ENCODE measurements around the gene GRIK1. TPM values are rescaled to one million over a fixed set of nuclear protein-coding genes. Genes with fewer than 3 reads are reported as not detected.

The GRIK1 gene
- total RNA-seq, 2 donors from 2014 or later, result 0.21 TPM; not detected in 1

GRCh38 chr21:29940991-29941390 is 1.2 kb upstream of the GRIK1 start:
- ATAC-seq (ENCODE audit: insufficient number of reproducible peaks, low FRiP score, low read depth) (no peak), DNase-seq (ENCODE audit: low spot score) (no peak)
- Histone ChIP-seq H3K4me3 (no peak overlapping the region), H3K27me3 (replicated peaks; ENCODE audit: insufficient read depth) (no peaks in the 10 kb centered on the region), H3K27ac (no peak overlapping the region), H3K4me1 (ENCODE audit: control insufficient read depth in 1 of 2, low read depth in 2 of 2) (peaks cover 0 to 9% of the 10 kb centered on the region in 2 donors), H3K9me3 (no peaks in the 10 kb centered on the region), H3K36me3 (no peaks in the 10 kb centered on the region)
- TF ChIP-seq CTCF (IDR thresholded peaks at IDR 0.05), result no peak

GRCh38 chr21:29940361-29940760 is 565 bp upstream of the GRIK1 start:
- peaks cover 0 to 9% of the 10 kb centered on the region in 2 donors for H3K4me1 ChIP-seq (ENCODE audit: control insufficient read depth in 1 of 2, low read depth in 2 of 2)
- H3K27me3 ChIP-seq (replicated peaks; ENCODE audit: insufficient read depth), result no peaks in the 10 kb centered on the region
- H3K9me3 ChIP-seq, result no peaks in the 10 kb centered on the region
- no peak for DNase-seq (ENCODE audit: low spot score)
- no peak overlapping the region for H3K4me3 ChIP-seq
- no peak for TF ChIP-seq CTCF (IDR thresholded peaks at IDR 0.05)
- ATAC-seq (ENCODE audit: insufficient number of reproducible peaks, low FRiP score, low read depth), result no peak
- no peak overlapping the region for H3K27ac ChIP-seq
- H3K36me3 ChIP-seq, result no peaks in the 10 kb centered on the region

GRCh38 chr21:29939104-29939923 is 482 bp downstream of the GRIK1 start:
- Histone ChIP-seq H3K4me1 (ENCODE audit: control insufficient read depth in 1 of 2, low read depth in 2 of 2) (peaks cover 0 to 9% of the 10 kb centered on the region in 2 donors), H3K9me3 (no peaks in the 10 kb centered on the region), H3K27ac (no peak overlapping the region), H3K27me3 (replicated peaks; ENCODE audit: insufficient read depth) (no peaks in the 10 kb centered on the region), H3K4me3 (peak overlapping the region; percentile 60), H3K36me3 (no peaks in the 10 kb centered on the region)
- DNase-seq (ENCODE audit: low spot score), result no peak
- no peak for ATAC-seq (ENCODE audit: insufficient number of reproducible peaks, low FRiP score, low read depth)
- TF ChIP-seq CTCF (IDR thresholded peaks at IDR 0.05), result no peak

- Histone ChIP-seq H3K9me3 (no peaks in the 10 kb centered on the region), H3K4me3 (peak overlapping the region; percentile 60), H3K27ac (no peak overlapping the region), H3K27me3 (replicated peaks; ENCODE audit: insufficient read depth) (no peaks in the 10 kb centered on the region), H3K36me3 (no peaks in the 10 kb centered on the region), H3K4me1 (ENCODE audit: control insufficient read depth in 1 of 2, low read depth in 2 of 2) (peaks cover 0 to 9% of the 10 kb centered on the region in 2 donors)
- DNase-seq (ENCODE audit: low spot score) (no peak), ATAC-seq (ENCODE audit: insufficient number of reproducible peaks, low FRiP score, low read depth) (no peak)
- TF ChIP-seq CTCF (IDR thresholded peaks at IDR 0.05), result no peak
Observed at GRCh38 chr21:29938776-29939103, 1.1 kb downstream of the GRIK1 start.

- Histone ChIP-seq H3K4me3 (no peak overlapping the region), H3K4me1 (ENCODE audit: control insufficient read depth in 1 of 2, low read depth in 2 of 2) (no peaks in the 10 kb centered on the region), H3K9me3 (no peaks in the 10 kb centered on the region), H3K27ac (no peak overlapping the region), H3K27me3 (replicated peaks; ENCODE audit: insufficient read depth) (no peaks in the 10 kb centered on the region), H3K36me3 (no peaks in the 10 kb centered on the region)
- ATAC-seq (ENCODE audit: insufficient number of reproducible peaks, low FRiP score, low read depth), result no peak
- DNase-seq (ENCODE audit: low spot score), result no peak
- TF ChIP-seq CTCF (IDR thresholded peaks at IDR 0.05), result no peak
Observed at GRCh38 chr21:29933088-29933487, 6.7 kb downstream of the GRIK1 start.

Data from thoracic aorta (tissue), 2 donors.